Thoracic aorta (tissue), 2 donors: ENCODE measurements around the gene PPP1R1A. TPM values are rescaled to one million over a fixed set of nuclear protein-coding genes. Genes with fewer than 3 reads are reported as not detected.

Source experiments
- ATAC-seq: fragments of 150-250 bp; one replicate; pipeline ENCODE4 v1.8.0; 2017; ENCODE audit warnings: low read depth; ENCODE audit not compliant: insufficient number of reproducible peaks, low FRiP score
- DNase-seq: peaks from one replicate; pipeline ENCODE4 v3.0.0-alpha.2; 2020; ENCODE audit warnings: low spot score
- H3K27ac ChIP-seq, 2 donors: fragments of 200-600 bp; sonication (generic); 1 replicate in 1 of 2; 2 replicates in 1 of 2; pipeline ENCODE4 v1.5.1; 2016; ENCODE audit warnings: mild to moderate bottlenecking in 2 of 2, moderate library complexity in 2 of 2
- H3K27me3 ChIP-seq: fragments of 200-600 bp; sonication (generic); replicated peaks from 2 replicates; pipeline ENCODE4 v1.6.0; 2016; ENCODE audit warnings: mild to moderate bottlenecking; ENCODE audit not compliant: insufficient read depth
- H3K36me3 ChIP-seq: fragments of 200-600 bp; sonication (generic); one replicate; pipeline ENCODE4 v1.5.1; 2016
- H3K4me1 ChIP-seq, 2 donors: fragments of 200-600 bp; sonication (generic); 1 replicate in 1 of 2; 2 replicates in 1 of 2; pipeline versions ENCODE4 v1.5.1 to v1.6.0; 2016; ENCODE audit warnings: low read depth in 2 of 2, mild to moderate bottlenecking in 1 of 2; ENCODE audit not compliant: control insufficient read depth in 1 of 2
- H3K4me3 ChIP-seq: fragments of 200-600 bp; sonication (generic); 2 replicates; pipeline ENCODE4 v1.5.1; 2016; ENCODE audit warnings: mild to moderate bottlenecking
- H3K9me3 ChIP-seq: fragments of 200-600 bp; sonication (generic); 2 replicates; pipeline ENCODE4 v1.5.1; 2016
- CTCF ChIP-seq: fragments of 200-600 bp; sonication (generic); IDR thresholded peaks from one replicate; pipeline ENCODE4 v1.5.1; 2019; ENCODE audit warnings: antibody characterized with exemption
- total RNA-seq, 2 donors: library from RNA; depleted of rRNA; stranded (reverse); fragments of >200 nt; gene quantifications; one replicate each; pipeline versions ENCODE4 v1.1.0 to v1.2.3, GENCODE V29; 2016

The PPP1R1A gene
- total RNA-seq, 2 donors from 2014 or later: 3.3 to 10.3 TPM

GRCh38 chr12:54572881-54573280 lies 15.6 kb downstream of the PPP1R1A start:
- Histone ChIP-seq H3K27me3 (no peaks in the 10 kb centered on the region), H3K9me3 (no peaks in the 10 kb centered on the region), H3K36me3 (peaks cover 54% of the 10 kb centered on the region), H3K4me3 (no peak overlapping the region), H3K27ac (no peak overlapping the region), H3K4me1 (no peaks in the 10 kb centered on the region)
- DNase-seq (no peak), ATAC-seq (no peak)
- no peak for TF ChIP-seq CTCF

GRCh38 chr12:54571193-54572188 lies 17.0 kb downstream of the PPP1R1A start:
- Histone ChIP-seq H3K36me3 (peaks cover 41% of the 10 kb centered on the region), H3K27me3 (no peaks in the 10 kb centered on the region)
- no peak for TF ChIP-seq CTCF

GRCh38 chr12:54569995-54570528 lies 18.4 kb downstream of the PPP1R1A start:
- peaks cover 27% of the 10 kb centered on the region for H3K36me3 ChIP-seq
- H3K27me3 ChIP-seq: no peaks in the 10 kb centered on the region
- no peak overlapping the region for H3K27ac ChIP-seq
- no peak overlapping the region for H3K4me3 ChIP-seq
- DNase-seq: no peak
- H3K4me1 ChIP-seq: peaks cover 0 to 12% of the 10 kb centered on the region in 2 donors
- no peak for TF ChIP-seq CTCF
- no peak for ATAC-seq
- H3K9me3 ChIP-seq: no peaks in the 10 kb centered on the region

More at GRCh38 chr12:54571193-54572188, 17.0 kb downstream of the PPP1R1A start:
- DNase-seq: no peak
- H3K4me3 ChIP-seq: no peak overlapping the region
- no peak for ATAC-seq
- no peaks in the 10 kb centered on the region for H3K9me3 ChIP-seq
- H3K4me1 ChIP-seq: no peaks in the 10 kb centered on the region
- no peak overlapping the region for H3K27ac ChIP-seq

- DNase-seq (no peak), ATAC-seq (no peak)
- Histone ChIP-seq H3K4me3 (no peak overlapping the region), H3K4me1 (peaks cover 0 to 17% of the 10 kb centered on the region in 2 donors), H3K27me3 (no peaks in the 10 kb centered on the region), H3K9me3 (no peaks in the 10 kb centered on the region), H3K36me3 (peaks cover 26% of the 10 kb centered on the region), H3K27ac (no peak overlapping the region)
- TF ChIP-seq CTCF: no peak
Measured at GRCh38 chr12:54569072-54569471, 19.4 kb downstream of the PPP1R1A start.

- no peak for DNase-seq
- Histone ChIP-seq H3K9me3 (no peaks in the 10 kb centered on the region), H3K27me3 (no peaks in the 10 kb centered on the region), H3K27ac (no peak overlapping the region), H3K4me1 (peaks cover 3 to 25% of the 10 kb centered on the region in 2 donors), H3K4me3 (no peak overlapping the region), H3K36me3 (peaks cover 21% of the 10 kb centered on the region)
- TF ChIP-seq CTCF: no peak
- ATAC-seq: no peak
Measured at GRCh38 chr12:54566792-54567191, 21.7 kb downstream of the PPP1R1A start.
